T-helper 2 cell treated with Interferon-gamma antibody and Interleukin-4, amounts not matched to agents 5 μg/mL and 100 μg/mL, for 36 hours (primary cell): ENCODE data around the gene RAB5A.
A peak's percentile ranks its signal among the peaks of the same experiment; 100 is the strongest.
"Not testable (repeated sequence)": the region's sequence is repeated elsewhere in the genome, so short reads cannot be mapped to it uniquely, and the experiment has no call there.

Experiments
- DNase-seq: peaks from one replicate; pipeline ENCODE4 v3.0.0; 2021; ENCODE audit warnings: low spot score
- H3K27ac Mint-ChIP-seq: one replicate; pipeline ENCODE4 v1.8.0; 2021; ENCODE audit warnings: mild to moderate bottlenecking, mixed read lengths
- H3K27me3 Mint-ChIP-seq: one replicate; pipeline ENCODE4 v1.8.0; 2021; ENCODE audit warnings: low read depth, mixed read lengths
- H3K36me3 Mint-ChIP-seq: one replicate; pipeline ENCODE4 v1.8.0; 2021; ENCODE audit warnings: low read depth, mixed read lengths
- H3K4me1 Mint-ChIP-seq: one replicate; pipeline ENCODE4 v1.8.0; 2021; ENCODE audit warnings: low read depth, mixed read lengths
- H3K4me3 Mint-ChIP-seq: one replicate; pipeline ENCODE4 v1.8.0; 2022; ENCODE audit warnings: mild to moderate bottlenecking, moderate library complexity, mixed read lengths
- H3K9me3 Mint-ChIP-seq: one replicate; pipeline ENCODE4 v1.8.0; 2021; ENCODE audit warnings: mixed read lengths

Gene RAB5A

GRCh38 chr3:19946832-19947548, at the start of gene RAB5A:
TSS of gene RAB5A (plus strand) at chr3:19947097. CDS start at chr3:19950899, 3,802 bp downstream.
- H3K4me3 Mint-ChIP-seq = peak within 1 kb of the TSS; percentile 99
- H3K27ac Mint-ChIP-seq = peak within 1 kb of the TSS; percentile 100
- peaks cover 20% of the 10 kb centered on the region for H3K36me3 Mint-ChIP-seq
- peaks cover 30% of the 10 kb centered on the region for H3K4me1 Mint-ChIP-seq
- peak; percentile 98 for DNase-seq
- H3K9me3 Mint-ChIP-seq = no peaks in the 10 kb centered on the region
- peaks cover 3% of the 10 kb centered on the region for H3K27me3 Mint-ChIP-seq

- no peaks in the 10 kb centered on the region for H3K9me3 Mint-ChIP-seq
- no peaks in the 10 kb centered on the region for H3K4me1 Mint-ChIP-seq
- peaks cover 2% of the 10 kb centered on the region for H3K27me3 Mint-ChIP-seq
Observed at GRCh38 chr3:19898721-19899120, 48.2 kb upstream of the RAB5A start.

GRCh38 chr3:19899264-19899663, 47.6 kb upstream of the RAB5A start:
- Mint-ChIP-seq H3K4me3 (no peak overlapping the region), H3K36me3 (no peaks in the 10 kb centered on the region), H3K27ac (no peak overlapping the region), H3K27me3 (peaks cover 2% of the 10 kb centered on the region), H3K4me1 (no peaks in the 10 kb centered on the region), H3K9me3 (no peaks in the 10 kb centered on the region)
- no peak for DNase-seq

More at GRCh38 chr3:19898721-19899120, 48.2 kb upstream of the RAB5A start:
- no peak for DNase-seq
- no peak overlapping the region for H3K27ac Mint-ChIP-seq
- H3K4me3 Mint-ChIP-seq = no peak overlapping the region
- no peaks in the 10 kb centered on the region for H3K36me3 Mint-ChIP-seq

- H3K27me3 Mint-ChIP-seq, H3K4me3 Mint-ChIP-seq, DNase-seq, H3K9me3 Mint-ChIP-seq, H3K27ac Mint-ChIP-seq, H3K4me1 Mint-ChIP-seq, H3K36me3 Mint-ChIP-seq: not testable (repeated sequence)
Observed at GRCh38 chr3:19899833-19900232, 47.1 kb upstream of the RAB5A start.

- Mint-ChIP-seq H3K4me1 (no peaks in the 10 kb centered on the region), H3K9me3 (no peaks in the 10 kb centered on the region), H3K27me3 (peaks cover 2% of the 10 kb centered on the region)
Observed at GRCh38 chr3:19901337-19901736, 45.6 kb upstream of the RAB5A start.

GRCh38 chr3:19901918-19902317, 45.0 kb upstream of the RAB5A start:
- no peak overlapping the region for H3K4me3 Mint-ChIP-seq
- H3K9me3 Mint-ChIP-seq = no peaks in the 10 kb centered on the region
- no peak for DNase-seq
- H3K27me3 Mint-ChIP-seq = peaks cover 2% of the 10 kb centered on the region
- no peak overlapping the region for H3K27ac Mint-ChIP-seq
- no peaks in the 10 kb centered on the region for H3K4me1 Mint-ChIP-seq
- H3K36me3 Mint-ChIP-seq = no peaks in the 10 kb centered on the region

More at GRCh38 chr3:19901337-19901736, 45.6 kb upstream of the RAB5A start:
- Mint-ChIP-seq H3K36me3 (no peaks in the 10 kb centered on the region), H3K4me3 (no peak overlapping the region), H3K27ac (no peak overlapping the region)
- no peak for DNase-seq

GRCh38 chr3:19903649-19904048, 43.2 kb upstream of the RAB5A start:
- H3K4me1 Mint-ChIP-seq = no peaks in the 10 kb centered on the region
- no peak for DNase-seq

GRCh38 chr3:19907523-19907922, 39.4 kb upstream of the RAB5A start:
- H3K4me1 Mint-ChIP-seq = no peaks in the 10 kb centered on the region
- peaks cover 19% of the 10 kb centered on the region for H3K9me3 Mint-ChIP-seq
- H3K36me3 Mint-ChIP-seq = no peaks in the 10 kb centered on the region
- no peak overlapping the region for H3K4me3 Mint-ChIP-seq
- no peak overlapping the region for H3K27ac Mint-ChIP-seq
- no peak for DNase-seq
- no peaks in the 10 kb centered on the region for H3K27me3 Mint-ChIP-seq

More at GRCh38 chr3:19903649-19904048, 43.2 kb upstream of the RAB5A start:
- Mint-ChIP-seq H3K27me3 (peaks cover 2% of the 10 kb centered on the region), H3K27ac (no peak overlapping the region), H3K36me3 (no peaks in the 10 kb centered on the region), H3K4me3 (no peak overlapping the region), H3K9me3 (no peaks in the 10 kb centered on the region)

GRCh38 chr3:19911452-19911851, 35.4 kb upstream of the RAB5A start:
- peaks cover 28% of the 10 kb centered on the region for H3K9me3 Mint-ChIP-seq
- H3K4me3 Mint-ChIP-seq = no peak overlapping the region
- H3K27ac Mint-ChIP-seq = no peak overlapping the region
- H3K27me3 Mint-ChIP-seq = peaks cover 4% of the 10 kb centered on the region
- DNase-seq = no peak
- H3K36me3 Mint-ChIP-seq = no peaks in the 10 kb centered on the region
- H3K4me1 Mint-ChIP-seq = no peaks in the 10 kb centered on the region

- Mint-ChIP-seq H3K27me3 (peaks cover 23% of the 10 kb centered on the region), H3K9me3 (peaks cover 9% of the 10 kb centered on the region), H3K4me3 (no peak overlapping the region), H3K4me1 (no peaks in the 10 kb centered on the region), H3K27ac (no peak overlapping the region), H3K36me3 (no peaks in the 10 kb centered on the region)
- DNase-seq = no peak
Observed at GRCh38 chr3:19917167-19917566, 29.7 kb upstream of the RAB5A start.

- no peaks in the 10 kb centered on the region for H3K4me1 Mint-ChIP-seq
- DNase-seq = no peak
- peaks cover 23% of the 10 kb centered on the region for H3K27me3 Mint-ChIP-seq
- H3K36me3 Mint-ChIP-seq = no peaks in the 10 kb centered on the region
- H3K27ac Mint-ChIP-seq = no peak overlapping the region
- no peak overlapping the region for H3K4me3 Mint-ChIP-seq
- H3K9me3 Mint-ChIP-seq = no peaks in the 10 kb centered on the region
Observed at GRCh38 chr3:19920401-19921080, 26.4 kb upstream of the RAB5A start.

- Mint-ChIP-seq H3K27ac (no peak overlapping the region), H3K9me3 (no peaks in the 10 kb centered on the region), H3K36me3 (no peaks in the 10 kb centered on the region), H3K27me3 (peaks cover 29% of the 10 kb centered on the region), H3K4me3 (peak overlapping the region; percentile 33), H3K4me1 (peaks cover 26% of the 10 kb centered on the region)
- DNase-seq = peak; percentile 83
Observed at GRCh38 chr3:19931180-19931692, 15.7 kb upstream of the RAB5A start.

- H3K36me3 Mint-ChIP-seq = no peaks in the 10 kb centered on the region
- DNase-seq = peak; percentile 54
- H3K4me1 Mint-ChIP-seq = peaks cover 26% of the 10 kb centered on the region
- no peak overlapping the region for H3K27ac Mint-ChIP-seq
- H3K4me3 Mint-ChIP-seq = peak overlapping the region; percentile 32
- peaks cover 29% of the 10 kb centered on the region for H3K27me3 Mint-ChIP-seq
- no peaks in the 10 kb centered on the region for H3K9me3 Mint-ChIP-seq
Observed at GRCh38 chr3:19931767-19932188, 15.1 kb upstream of the RAB5A start.

- H3K27me3 Mint-ChIP-seq = peaks cover 23% of the 10 kb centered on the region
- H3K27ac Mint-ChIP-seq = no peak overlapping the region
- DNase-seq = no peak
- H3K4me1 Mint-ChIP-seq = peaks cover 30% of the 10 kb centered on the region
- H3K4me3 Mint-ChIP-seq = peak overlapping the region; percentile 32
- H3K36me3 Mint-ChIP-seq = no peaks in the 10 kb centered on the region
- H3K9me3 Mint-ChIP-seq = no peaks in the 10 kb centered on the region
Observed at GRCh38 chr3:19932422-19932821, 14.5 kb upstream of the RAB5A start.
